Activated T-helper 2 cell treated with anti-CD3 and anti-CD28 coated beads, Interferon-gamma antibody, Interleukin-2, Interleukin-4, amounts not matched to agents 10 μg/mL and 5 μg/mL and 100 μg/mL, durations not matched to agents 14 hours and 24 hours and 36 hours (primary cell): Measurements from ENCODE around the gene CCDC126. TPM values are rescaled to one million over a fixed set of nuclear protein-coding genes. Genes with fewer than 3 reads are reported as not detected.

Experiments used
- DNase-seq: peaks from one replicate; pipeline ENCODE4 v3.0.0; 2021; ENCODE audit warnings: low spot score
- H3K27ac Mint-ChIP-seq: one replicate; pipeline ENCODE4 v1.8.0; 2021; ENCODE audit warnings: mixed read lengths
- H3K27me3 Mint-ChIP-seq: one replicate; pipeline ENCODE4 v1.8.0; 2021; ENCODE audit warnings: low read depth, mixed read lengths
- H3K36me3 Mint-ChIP-seq: one replicate; pipeline ENCODE4 v1.8.0; 2021; ENCODE audit warnings: low read depth, mixed read lengths
- H3K4me1 Mint-ChIP-seq: one replicate; pipeline ENCODE4 v1.8.0; 2021; ENCODE audit warnings: low read depth, mixed read lengths
- H3K4me3 Mint-ChIP-seq: one replicate; pipeline ENCODE4 v1.8.0; 2021; ENCODE audit warnings: low read depth, mild to moderate bottlenecking, moderate library complexity, mixed read lengths
- H3K9me3 Mint-ChIP-seq: one replicate; pipeline ENCODE4 v1.8.0; 2021; ENCODE audit warnings: mixed read lengths
- intact Hi-C: fragments of 100-400 bp; cut with micrococcal nuclease; formaldehyde crosslinking; loops from one replicate; pipeline ENCODE4 v1.15.1; 2023
- total RNA-seq: library from RNA; stranded (reverse); gene quantifications from 2 replicates; pipeline ENCODE4 v1.2.3, GENCODE V29; 2022

Gene CCDC126
- total RNA-seq, 1 donor from 2014 or later: 6.3 TPM

DNA sequence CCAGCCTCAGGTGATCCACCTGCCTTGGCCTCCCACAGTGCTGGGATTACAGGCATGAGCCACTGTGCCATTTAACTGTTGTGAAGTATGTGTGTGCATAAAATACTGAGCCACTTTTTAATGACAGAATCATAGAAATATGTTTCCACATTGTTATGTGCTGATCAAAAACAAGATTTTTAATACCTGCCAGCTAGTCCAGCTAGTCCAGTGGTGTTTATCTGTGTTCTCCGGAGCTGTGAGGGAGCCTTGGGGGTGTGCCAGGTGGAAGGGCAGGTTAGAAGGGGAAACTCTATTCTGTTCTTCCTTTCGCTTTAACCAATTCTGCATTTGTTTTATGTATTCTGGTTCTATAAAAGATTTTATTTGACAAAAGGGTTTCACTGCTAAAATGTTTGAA lies 89.8 kb downstream of the CCDC126 start:
- no peak overlapping the region for H3K27ac Mint-ChIP-seq
- H3K36me3 Mint-ChIP-seq: peaks cover 4% of the 10 kb centered on the region
- intact Hi-C loops: no loop called here
- no peak overlapping the region for H3K4me3 Mint-ChIP-seq
- no peak for DNase-seq
- H3K4me1 Mint-ChIP-seq: no peaks in the 10 kb centered on the region
- no peaks in the 10 kb centered on the region for H3K27me3 Mint-ChIP-seq
- no peaks in the 10 kb centered on the region for H3K9me3 Mint-ChIP-seq

DNA sequence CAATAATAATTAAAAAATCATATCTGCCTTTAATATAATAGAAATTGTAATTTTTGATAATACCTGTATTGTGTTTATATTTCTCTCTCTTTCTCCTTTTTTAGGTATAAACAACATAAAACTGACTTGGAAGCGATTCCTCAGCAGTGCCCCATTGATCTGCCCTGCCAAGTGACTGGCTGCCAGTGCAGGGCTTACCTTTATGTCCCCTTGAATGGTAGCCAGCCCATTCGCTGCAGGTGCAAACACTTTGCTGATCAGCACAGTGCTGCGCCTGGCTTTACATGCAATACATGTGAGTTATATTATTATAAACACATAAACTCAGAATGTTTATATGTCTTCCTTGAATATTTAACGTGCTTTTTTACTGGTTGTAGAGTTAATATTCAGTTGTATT lies 92.0 kb downstream of the CCDC126 start:
- intact Hi-C loops: no loop called here
- H3K4me3 Mint-ChIP-seq: no peak overlapping the region
- DNase-seq: no peak

GRCh38 chr7:23691320-23691719 lies 94.1 kb downstream of the CCDC126 start:
- DNase-seq: no peak
- H3K4me1 Mint-ChIP-seq: no peaks in the 10 kb centered on the region
- H3K27ac Mint-ChIP-seq: no peak overlapping the region
- intact Hi-C loops: loop anchor here (1.0 kb wide), 1 partner anchor 20 kb away; no protein-coding TSS in a partner anchor
- peaks cover 13% of the 10 kb centered on the region for H3K36me3 Mint-ChIP-seq
- H3K9me3 Mint-ChIP-seq: no peaks in the 10 kb centered on the region
- no peak overlapping the region for H3K4me3 Mint-ChIP-seq
- no peaks in the 10 kb centered on the region for H3K27me3 Mint-ChIP-seq

More for the DNA sequence above, 92.0 kb downstream of the CCDC126 start:
- Mint-ChIP-seq H3K27me3 (no peaks in the 10 kb centered on the region), H3K27ac (no peak overlapping the region), H3K4me1 (no peaks in the 10 kb centered on the region), H3K9me3 (no peaks in the 10 kb centered on the region), H3K36me3 (peaks cover 11% of the 10 kb centered on the region)

GRCh38 chr7:23693224-23693623 lies 96.0 kb downstream of the CCDC126 start:
- Mint-ChIP-seq H3K36me3 (peaks cover 13% of the 10 kb centered on the region), H3K9me3 (no peaks in the 10 kb centered on the region), H3K4me3 (no peak overlapping the region), H3K27me3 (no peaks in the 10 kb centered on the region), H3K27ac (no peak overlapping the region), H3K4me1 (no peaks in the 10 kb centered on the region)
- intact Hi-C loops: no loop called here
- DNase-seq: no peak

Other genes with a start within 250 kb of the CCDC126 start
- gene IGF2BP3, start 126.9 kb upstream of the CCDC126 start, total RNA-seq: 16.6 and 18.2 TPM in 2 replicates
- gene TRA2A, start 65.4 kb upstream of the CCDC126 start, total RNA-seq: 105 and 115 TPM in 2 replicates
- gene FAM221A, start 82.8 kb downstream of the CCDC126 start, total RNA-seq: 6.2 and 6.7 TPM in 2 replicates
- gene STK31, start 112.8 kb downstream of the CCDC126 start, total RNA-seq: 0.16 TPM in 1 of 2 replicates, not detected in the other